WTC11 (cell line): Measurements from ENCODE around the gene STRA6. TPM values are rescaled to one million over a fixed set of nuclear protein-coding genes. Genes with fewer than 3 reads are reported as not detected.

Experiments used
- ATAC-seq: fragments of 200-7000 bp; cut with Tn5 transposase; 2 replicates; pipeline ENCODE4 v1.10.0; 2021; ENCODE audit warnings: mild to moderate bottlenecking, moderate library complexity
- CTCF ChIA-PET: fragments of 300-600 bp; sonication (Branson Sonifier 250); formaldehyde crosslinking; loops from one replicate; lab custom pipeline; 2021; ENCODE audit warnings: antibody characterized with exemption; lab: Charles Lee
- POLR2A ChIA-PET: fragments of 350-600 bp; sonication (Branson Sonifier 250); formaldehyde crosslinking; loops from one replicate; lab custom pipeline; 2021; ENCODE audit warnings: antibody characterized with exemption; lab: Charles Lee
- DNase-seq: peaks from one replicate; pipeline ENCODE4 v3.0.0; 2021; ENCODE audit warnings: low spot score
- H3K27ac Mint-ChIP-seq: 2 replicates; pipeline ENCODE4 v1.8.0; 2021; ENCODE audit warnings: mixed read lengths
- H3K27me3 Mint-ChIP-seq: 2 replicates; pipeline ENCODE4 v1.8.0; 2021; ENCODE audit warnings: low read depth, mild to moderate bottlenecking, moderate library complexity, mixed read lengths
- H3K36me3 Mint-ChIP-seq: 2 replicates; pipeline ENCODE4 v1.8.0; 2021; ENCODE audit warnings: mixed read lengths
- H3K4me1 Mint-ChIP-seq: 2 replicates; pipeline ENCODE4 v1.8.0; 2022; ENCODE audit warnings: mixed read lengths
- H3K4me3 Mint-ChIP-seq: 2 replicates; pipeline ENCODE4 v1.8.0; 2021; ENCODE audit warnings: mild to moderate bottlenecking, moderate library complexity, mixed read lengths
- H3K9me3 Mint-ChIP-seq: 2 replicates; pipeline ENCODE4 v1.8.0; 2021; ENCODE audit warnings: mixed read lengths
- CDX4 ChIP-seq: fragments of 250-450 bp; sonication (Bioruptor Pico); IDR thresholded peaks from 2 replicates; pipeline ENCODE4 v1.9.0; 2021; ENCODE audit warnings: moderate library complexity, mild to moderate bottlenecking, inconsistent platforms, borderline replicate concordance
- CREM ChIP-seq: sonication (generic); formaldehyde crosslinking; IDR thresholded peaks from 2 replicates; pipeline ENCODE4 v1.8.1; 2022; ENCODE audit warnings: mild to moderate bottlenecking, missing genetic modification reagents, moderate library complexity
- E2F5 ChIP-seq: sonication (generic); formaldehyde crosslinking; IDR thresholded peaks from 2 replicates; pipeline ENCODE4 v1.8.1; 2022; ENCODE audit warnings: mild to moderate bottlenecking, moderate library complexity, missing genetic modification reagents
- ESRRA ChIP-seq: sonication (generic); formaldehyde crosslinking; IDR thresholded peaks from 2 replicates; pipeline ENCODE4 v1.8.1; 2022; ENCODE audit warnings: mild to moderate bottlenecking, missing genetic modification reagents, borderline replicate concordance
- FOXK1 ChIP-seq: sonication (generic); formaldehyde crosslinking; IDR thresholded peaks from 2 replicates; pipeline ENCODE4 v1.8.0; 2022; ENCODE audit warnings: mild to moderate bottlenecking, moderate library complexity, missing genetic modification reagents
- GTF2I ChIP-seq: fragments of 250-450 bp; sonication (Bioruptor Pico); conservative IDR thresholded peaks from 2 replicates; pipeline ENCODE4 v1.4.0; 2021; ENCODE audit warnings: mild to moderate bottlenecking
- HMGA2 ChIP-seq: fragments of 250-450 bp; sonication (Bioruptor Pico); IDR thresholded peaks from 2 replicates; pipeline ENCODE4 v1.4.0; 2021; ENCODE audit warnings: mild to moderate bottlenecking, moderate library complexity
- JAZF1 ChIP-seq: fragments of 250-450 bp; sonication (Bioruptor Pico); IDR thresholded peaks from 2 replicates; pipeline ENCODE4 v1.9.0; 2021; ENCODE audit warnings: moderate library complexity, mild to moderate bottlenecking, inconsistent platforms
- KAT7 ChIP-seq: sonication (generic); formaldehyde crosslinking; IDR thresholded peaks from 2 replicates; pipeline ENCODE4 v1.8.1; 2023; ENCODE audit warnings: missing genetic modification reagents, mild to moderate bottlenecking, borderline replicate concordance
- MXD4 ChIP-seq: fragments of 250-450 bp; sonication (Bioruptor Pico); IDR thresholded peaks from 2 replicates; pipeline ENCODE4 v1.8.0; 2021; ENCODE audit warnings: mild to moderate bottlenecking, moderate library complexity, borderline replicate concordance
- NFATC4 ChIP-seq: fragments of 250-450 bp; sonication (Bioruptor Pico); IDR thresholded peaks from 2 replicates; pipeline ENCODE4 v1.9.0; 2021; ENCODE audit warnings: mild to moderate bottlenecking
- NR1H2 ChIP-seq: sonication (generic); formaldehyde crosslinking; IDR thresholded peaks from 2 replicates; pipeline ENCODE4 v1.9.0; 2021; ENCODE audit warnings: mild to moderate bottlenecking, moderate library complexity, missing genetic modification reagents
- NR2C2 ChIP-seq: sonication (generic); formaldehyde crosslinking; IDR thresholded peaks from 2 replicates; pipeline ENCODE4 v1.8.0; 2022; ENCODE audit warnings: mild to moderate bottlenecking, missing genetic modification reagents
- NR3C1 ChIP-seq: sonication (generic); formaldehyde crosslinking; conservative IDR thresholded peaks from 2 replicates; pipeline ENCODE4 v1.8.1; 2023; ENCODE audit warnings: low read depth, mild to moderate bottlenecking, missing genetic modification reagents
- OVOL2 ChIP-seq: fragments of 250-450 bp; sonication (Bioruptor Pico); IDR thresholded peaks from 2 replicates; pipeline ENCODE4 v1.9.0; 2021; ENCODE audit warnings: mild to moderate bottlenecking, borderline replicate concordance
- SMAD4 ChIP-seq: sonication (generic); formaldehyde crosslinking; IDR thresholded peaks from 2 replicates; pipeline ENCODE4 v1.8.0; 2022; ENCODE audit warnings: mild to moderate bottlenecking, missing genetic modification reagents
- STAT6 ChIP-seq: sonication (generic); formaldehyde crosslinking; conservative IDR thresholded peaks from 2 replicates; pipeline ENCODE4 v1.8.1; 2023; ENCODE audit warnings: mild to moderate bottlenecking, low read depth, missing genetic modification reagents, moderate library complexity
- TP53 ChIP-seq: sonication (generic); formaldehyde crosslinking; IDR thresholded peaks from 2 replicates; pipeline ENCODE4 v1.8.1; 2023; ENCODE audit warnings: mild to moderate bottlenecking, missing genetic modification reagents
- ZNF416 ChIP-seq: fragments of 250-450 bp; sonication (Bioruptor Pico); IDR thresholded peaks from 2 replicates; pipeline ENCODE4 v1.9.0; 2021; ENCODE audit warnings: mild to moderate bottlenecking, inconsistent platforms
- ZNF423 ChIP-seq: fragments of 250-450 bp; sonication (Bioruptor Pico); IDR thresholded peaks from 2 replicates; pipeline ENCODE4 v2.1.2; 2022; ENCODE audit warnings: mild to moderate bottlenecking, moderate library complexity
- ZNF512 ChIP-seq: sonication (generic); formaldehyde crosslinking; IDR thresholded peaks from 2 replicates; pipeline ENCODE4 v1.8.1; 2022; ENCODE audit warnings: missing genetic modification reagents, borderline replicate concordance
- ZSCAN18 ChIP-seq: fragments of 250-450 bp; sonication (Bioruptor Pico); IDR thresholded peaks from 2 replicates; pipeline ENCODE4 v2.1.2; 2022; ENCODE audit warnings: mild to moderate bottlenecking, moderate library complexity
- total RNA-seq: library from RNA; stranded (reverse); gene quantifications from 3 replicates; pipeline ENCODE4 v1.2.3, GENCODE V29; 2021

STRA6 gene
- total RNA-seq, 1 experiment from 2014 or later: 23.2 TPM

GRCh38 chr15:74215958-74216357, 13.4 kb upstream of the STRA6 start:
- Mint-ChIP-seq H3K4me3 (no peak overlapping the region), H3K9me3 (no peaks in the 10 kb centered on the region), H3K27ac (no peak overlapping the region), H3K36me3 (0 out of 2 replicates have a peak, but pooled peaks cover 4% of the 10 kb centered on the region), H3K27me3 (peaks cover 52% of the 10 kb centered on the region), H3K4me1 (peaks cover 65% of the 10 kb centered on the region)
- no peak for DNase-seq
- ChIA-PET POLR2A (no interaction called here), CTCF (interaction anchor here (1.1 to 1.9 kb wide), 4 partner anchors 13 to 92 kb away, joined by 3 to 13 read pairs (median 6); partner anchors contain the start of gene STRA6)
- ATAC-seq: no peak
- TF ChIP-seq OVOL2 (no peak), FOXK1 (no peak), CDX4 (CRISPR knock-in tag) (no peak), ESRRA (CRISPR knock-in tag) (no peak), ZNF512 (no peak), STAT6 (no peak), SMAD4 (no peak), NR2C2 (CRISPR knock-in tag) (no peak), CREM (CRISPR knock-in tag) (no peak), ZNF423 (CRISPR knock-in tag) (no peak), TP53 (CRISPR knock-in tag) (no peak), E2F5 (CRISPR knock-in tag) (no peak), NFATC4 (CRISPR knock-in tag) (no peak), HMGA2 (CRISPR knock-in tag) (no peak), NR3C1 (CRISPR knock-in tag) (no peak)

GRCh38 chr15:74214324-74215021, 11.9 kb upstream of the STRA6 start:
- DNase-seq: no peak
- TF ChIP-seq ZNF416 (CRISPR knock-in tag) (0 out of 2 replicates have a peak, but pooled peaks have one; percentile 28), KAT7 (CRISPR knock-in tag) (no peak), ZSCAN18 (CRISPR knock-in tag) (no peak), GTF2I (peak; percentile 99), MXD4 (CRISPR knock-in tag) (no peak), FOXK1 (no peak), CDX4 (CRISPR knock-in tag) (no peak), JAZF1 (CRISPR knock-in tag) (no peak), NR1H2 (no peak)
- ChIA-PET CTCF (interaction anchor here (1.0 to 1.9 kb wide), 5 partner anchors 12 to 108 kb away, joined by 3 to 13 read pairs (median 5); partner anchors contain the start of gene STRA6), POLR2A (interaction anchor here (1.0 kb wide), 1 partner anchor 105 kb away, joined by 4 read pairs; no protein-coding TSS in a partner anchor)
- ATAC-seq: no peak
- peak overlapping the region; percentile 34 for H3K4me3 Mint-ChIP-seq
- peaks cover 8% of the 10 kb centered on the region; the same call in 1 of the 2 replicates for H3K36me3 Mint-ChIP-seq
- peak overlapping the region; percentile 81 for H3K27ac Mint-ChIP-seq
- H3K9me3 Mint-ChIP-seq: no peaks in the 10 kb centered on the region
- H3K27me3 Mint-ChIP-seq: peaks cover 42% of the 10 kb centered on the region
- H3K4me1 Mint-ChIP-seq: peaks cover 66% of the 10 kb centered on the region
